Liver (tissue), 9 donors: ENCODE data around the gene SH2D7. TPM values are rescaled to one million over a fixed set of nuclear protein-coding genes. Genes with fewer than 3 reads are reported as not detected.
A peak's percentile ranks its signal among the peaks of the same experiment; 100 is the strongest.

Experiments
- DNase-seq: peaks from one replicate; pipeline ENCODE4 v3.0.0-alpha.2; 2017; ENCODE audit warnings: low spot score
- H3K27ac ChIP-seq, 2 donors: one replicate each; pipeline ENCODE4 v1.7.0; 2013; ENCODE audit warnings: inconsistent platforms in 2 of 2, low read length in 2 of 2, control low read depth in 1 of 2, low read depth in 1 of 2, mild to moderate bottlenecking in 1 of 2
- H3K27me3 ChIP-seq, 4 donors: one replicate each; pipeline versions ENCODE4 v1.6.1 to v1.7.0; 2013; ENCODE audit warnings: low read length in 3 of 4, inconsistent platforms in 1 of 4, mild to moderate bottlenecking in 1 of 4, moderate library complexity in 1 of 4; ENCODE audit not compliant: control insufficient read depth in 4 of 4, insufficient read depth in 4 of 4
- H3K36me3 ChIP-seq, 4 donors: one replicate each; pipeline versions ENCODE4 v1.6.1 to v1.7.0; 2013; ENCODE audit warnings: low read length in 3 of 4, mild to moderate bottlenecking in 3 of 4, low read depth in 1 of 4, moderate library complexity in 1 of 4; ENCODE audit not compliant: control insufficient read depth in 4 of 4, insufficient read depth in 3 of 4
- H3K4me1 ChIP-seq, 4 donors: one replicate each; pipeline versions ENCODE4 v1.6.1 to v1.7.0; 2013; ENCODE audit warnings: low read length in 3 of 4, mild to moderate bottlenecking in 3 of 4, moderate library complexity in 1 of 4; ENCODE audit not compliant: control insufficient read depth in 4 of 4, insufficient read depth in 4 of 4
- H3K4me3 ChIP-seq, 3 donors: one replicate each; pipeline versions ENCODE4 v1.6.1 to v1.7.0; 2013; ENCODE audit warnings: low read length in 3 of 3, control low read depth in 1 of 3, low read depth in 1 of 3, mild to moderate bottlenecking in 1 of 3
- H3K9ac ChIP-seq, 2 donors: one replicate each; pipeline ENCODE4 v1.7.0; 2013; ENCODE audit warnings: low read length in 2 of 2, mild to moderate bottlenecking in 2 of 2, moderate library complexity in 2 of 2, control low read depth in 1 of 2, low read depth in 1 of 2
- H3K9me3 ChIP-seq, 4 donors: one replicate each; pipeline versions ENCODE4 v1.6.1 to v1.7.0; 2013; ENCODE audit warnings: low read length in 3 of 4; ENCODE audit not compliant: control insufficient read depth in 4 of 4
- ATF3 ChIP-seq: IDR thresholded peaks from 2 replicates; pipeline ENCODE4 v1.6.1; 2016; ENCODE audit warnings: antibody characterized with exemption
- EGR1 ChIP-seq, 2 donors: IDR thresholded peaks; 2 replicates each; pipeline ENCODE4 v1.6.1; 2016 to 2018; ENCODE audit warnings: antibody characterized with exemption in 2 of 2, low read depth in 2 of 2
- FOXA1 ChIP-seq: IDR thresholded peaks from 2 replicates; pipeline ENCODE4 v1.6.1; 2016; ENCODE audit warnings: antibody characterized with exemption
- FOXA2 ChIP-seq: IDR thresholded peaks from 2 replicates; pipeline ENCODE4 v1.6.1; 2016; ENCODE audit warnings: antibody characterized with exemption
- GABPA ChIP-seq, 2 donors: IDR thresholded peaks in 1 of 2; conservative IDR thresholded peaks in 1 of 2; 2 replicates each; pipeline ENCODE4 v1.6.1; 2016; ENCODE audit warnings: antibody characterized with exemption in 2 of 2, mild to moderate bottlenecking in 1 of 2, moderate library complexity in 1 of 2
- HNF4G ChIP-seq: IDR thresholded peaks from 2 replicates; pipeline ENCODE4 v1.6.1; 2016; ENCODE audit warnings: antibody characterized with exemption
- JUND ChIP-seq, 2 donors: IDR thresholded peaks; 2 replicates each; pipeline ENCODE4 v1.6.1; 2016; ENCODE audit warnings: antibody characterized with exemption in 2 of 2
- NR2F2 ChIP-seq: IDR thresholded peaks from 2 replicates; pipeline ENCODE4 v1.6.1; 2016; ENCODE audit warnings: antibody characterized with exemption
- RAD21 ChIP-seq, 2 donors: IDR thresholded peaks; 2 replicates each; pipeline ENCODE4 v1.6.1; 2016; ENCODE audit warnings: antibody characterized with exemption in 2 of 2, mild to moderate bottlenecking in 2 of 2
- REST ChIP-seq: IDR thresholded peaks from 2 replicates; pipeline ENCODE4 v1.6.1; 2016; ENCODE audit warnings: antibody characterized with exemption, mild to moderate bottlenecking
- RXRA ChIP-seq, 2 donors: IDR thresholded peaks; 2 replicates each; pipeline ENCODE4 v1.6.1; 2017 to 2018; ENCODE audit warnings: antibody characterized with exemption in 2 of 2, mild to moderate bottlenecking in 1 of 2
- SP1 ChIP-seq: IDR thresholded peaks from 2 replicates; pipeline ENCODE4 v1.6.1; 2018; ENCODE audit warnings: antibody characterized with exemption, mild to moderate bottlenecking
- TAF1 ChIP-seq: conservative IDR thresholded peaks from 2 replicates; pipeline ENCODE4 v1.6.1; 2016; ENCODE audit warnings: antibody characterized with exemption, mild to moderate bottlenecking
- YY1 ChIP-seq: IDR thresholded peaks from 2 replicates; pipeline ENCODE4 v1.6.1; 2016; ENCODE audit warnings: antibody characterized with exemption, mild to moderate bottlenecking
- ZBTB33 ChIP-seq: IDR thresholded peaks from 2 replicates; pipeline ENCODE4 v1.6.1; 2016; ENCODE audit warnings: antibody characterized with exemption
- WGBS: extraction: QIAGEN DNeasy Blood & Tissue Kit; methylation state at CpG from one replicate; pipeline ENCODE4 v1.1.7; 2013; 5-methylcytosine and 5-hydroxymethylcytosine counted together
- polyA plus RNA-seq, 2 donors: library from polyadenylated mRNA; stranded (reverse) in 1 of 2; unstranded in 1 of 2; fragments of 200-250 nt in 1 of 2; fragments of >200 nt in 1 of 2; fragmentation: Nextera tagmentation in 1 of 2; extraction: Ambion mirVana in 1 of 2; gene quantifications; one replicate each; pipeline versions ENCODE4 v1.2.1 to v1.2.3, GENCODE V29; 2013 to 2015
- total RNA-seq, 2 donors: library from RNA; depleted of rRNA; stranded (reverse); fragments of >200 nt; gene quantifications; one replicate each; pipeline ENCODE4 v1.2.3, GENCODE V29; 2014
- TF ChIP-seq, protein P1 (sequence below): fragments of 150-350 bp; IDR thresholded peaks from 2 replicates; pipeline ENCODE4 v1.5.1; 2017; ENCODE audit warnings: improper control_type of control experiment, low read depth, low read length; ENCODE audit not compliant: missing input control
- TF ChIP-seq, protein P2 (sequence below): IDR thresholded peaks from 2 replicates; pipeline ENCODE4 v1.6.1; 2016; ENCODE audit warnings: antibody characterized with exemption
- donor health status: healthy.
- donor health status: healthy.
- donor health status: healthy.
- donor health status: healthy.
- donor health status: healthy.

Gene SH2D7
- total and polyA plus RNA-seq, 4 donors: not detected

DNA sequence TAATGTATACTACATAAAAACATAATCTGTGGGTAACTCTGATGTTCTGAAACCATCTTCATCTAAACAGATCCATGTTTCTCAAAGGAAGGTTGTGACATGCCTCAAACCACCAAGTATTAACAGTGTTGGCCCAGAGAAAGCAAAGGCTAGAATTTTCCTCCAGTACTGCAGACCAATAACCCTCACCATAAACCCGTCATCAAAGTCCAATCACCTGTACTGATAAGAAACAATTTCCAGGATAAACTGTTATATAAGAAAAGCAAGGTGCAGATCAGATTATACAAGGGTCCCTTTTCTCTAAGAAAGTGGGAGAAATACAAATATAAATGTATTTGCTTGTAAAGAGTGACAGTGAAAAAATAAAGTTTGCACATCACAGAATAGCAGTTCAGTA, 47.2 kb upstream of the SH2D7 start (continued):
- no peak for TF ChIP-seq ZBTB33
- TF ChIP-seq EGR1 (IDR thresholded peaks at IDR 0.05; ENCODE audit: low read depth in 2 of 2): no peak
- TF ChIP-seq HNF4G: no peak

- H3K9ac ChIP-seq: no peak overlapping the region
- TF ChIP-seq FOXA1: no peak
- no peak for TF ChIP-seq SP1
- no peak for TF ChIP-seq TAF1
- TF ChIP-seq NR2F2: peak; percentile 12
- 72% methylated on average over 5 of the region's 5 CpGs for WGBS
- H3K4me1 ChIP-seq: peaks cover 7 to 30% (median 8%) of the 10 kb centered on the region in 4 donors
- H3K27ac ChIP-seq: peak overlapping the region; percentile 15 to 19
- H3K9me3 ChIP-seq: no peaks in the 10 kb centered on the region
- H3K4me3 ChIP-seq: no peak overlapping the region
- no peaks in the 10 kb centered on the region for H3K27me3 ChIP-seq
- peaks cover 1 to 40% (median 16%) of the 10 kb centered on the region in 4 donors for H3K36me3 ChIP-seq
- DNase-seq: no peak
These were observed 45.5 kb upstream of the SH2D7 start for GRCh38 chr15:78046796-78047341.

DNA sequence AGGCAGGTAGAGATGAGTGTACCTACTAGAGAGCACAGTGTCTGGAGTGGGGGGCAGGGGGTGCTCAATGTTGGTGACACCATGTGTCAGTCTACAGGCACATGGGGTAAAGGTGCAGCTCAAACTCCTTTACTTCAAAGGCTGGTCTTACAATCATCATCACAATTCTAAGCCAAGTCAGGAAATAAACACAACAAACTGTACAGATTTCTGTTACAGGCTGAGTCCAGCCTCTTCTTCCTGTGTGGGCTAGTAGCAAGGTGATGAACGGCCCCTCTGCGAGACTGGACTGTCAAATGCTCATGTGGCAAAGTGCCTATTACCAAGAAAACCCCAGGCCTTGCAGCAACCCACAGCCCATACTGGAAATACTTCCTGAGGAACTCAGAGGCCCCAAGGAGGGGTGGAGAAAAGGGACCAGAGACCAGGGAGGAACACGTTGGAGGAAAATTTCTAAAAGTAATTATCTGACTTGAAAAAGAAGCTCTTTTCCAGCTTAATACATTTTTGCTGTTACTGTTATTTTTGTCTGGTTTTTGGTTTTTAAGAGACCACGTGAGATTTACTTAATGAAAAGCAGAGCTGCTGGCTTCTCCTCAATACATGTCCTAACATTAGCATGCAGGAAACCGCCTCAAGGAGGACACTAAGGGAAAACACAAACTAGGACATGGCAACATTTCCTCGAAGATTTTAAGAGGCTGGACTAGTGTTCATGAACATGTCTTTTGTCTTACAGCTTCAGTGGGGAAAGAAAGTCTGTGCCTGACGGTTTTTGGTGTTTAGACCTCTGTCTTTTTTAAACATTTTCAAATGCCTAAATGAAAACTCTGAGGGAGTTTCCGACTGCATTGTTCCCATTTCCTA, 44.4 kb upstream of the SH2D7 start:
- H3K9ac ChIP-seq: no peak overlapping the region
- TF ChIP-seq GABPA (IDR thresholded peaks at IDR 0.05 in 1 of 2, conservative IDR thresholded peaks at IDR 0.05 in 1 of 2) (no peak), JUND (IDR thresholded peaks at IDR 0.05) (no peak), RXRA (IDR thresholded peaks at IDR 0.05) (no peak), SP1 (no peak), EGR1 (IDR thresholded peaks at IDR 0.05; ENCODE audit: low read depth in 2 of 2) (no peak), ATF3 (no peak), FOXA2 (no peak), TAF1 (no peak), FOXA1 (no peak), HNF4G (no peak), REST (no peak), YY1 (no peak), ZBTB33 (no peak), RAD21 (IDR thresholded peaks at IDR 0.05) (no peak)
- TF ChIP-seq, protein P1, sequence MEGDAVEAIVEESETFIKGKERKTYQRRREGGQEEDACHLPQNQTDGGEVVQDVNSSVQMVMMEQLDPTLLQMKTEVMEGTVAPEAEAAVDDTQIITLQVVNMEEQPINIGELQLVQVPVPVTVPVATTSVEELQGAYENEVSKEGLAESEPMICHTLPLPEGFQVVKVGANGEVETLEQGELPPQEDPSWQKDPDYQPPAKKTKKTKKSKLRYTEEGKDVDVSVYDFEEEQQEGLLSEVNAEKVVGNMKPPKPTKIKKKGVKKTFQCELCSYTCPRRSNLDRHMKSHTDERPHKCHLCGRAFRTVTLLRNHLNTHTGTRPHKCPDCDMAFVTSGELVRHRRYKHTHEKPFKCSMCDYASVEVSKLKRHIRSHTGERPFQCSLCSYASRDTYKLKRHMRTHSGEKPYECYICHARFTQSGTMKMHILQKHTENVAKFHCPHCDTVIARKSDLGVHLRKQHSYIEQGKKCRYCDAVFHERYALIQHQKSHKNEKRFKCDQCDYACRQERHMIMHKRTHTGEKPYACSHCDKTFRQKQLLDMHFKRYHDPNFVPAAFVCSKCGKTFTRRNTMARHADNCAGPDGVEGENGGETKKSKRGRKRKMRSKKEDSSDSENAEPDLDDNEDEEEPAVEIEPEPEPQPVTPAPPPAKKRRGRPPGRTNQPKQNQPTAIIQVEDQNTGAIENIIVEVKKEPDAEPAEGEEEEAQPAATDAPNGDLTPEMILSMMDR: no peak
- TF ChIP-seq, protein P2, sequence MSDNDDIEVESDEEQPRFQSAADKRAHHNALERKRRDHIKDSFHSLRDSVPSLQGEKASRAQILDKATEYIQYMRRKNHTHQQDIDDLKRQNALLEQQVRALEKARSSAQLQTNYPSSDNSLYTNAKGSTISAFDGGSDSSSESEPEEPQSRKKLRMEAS: no peak

More for the DNA sequence above, 44.4 kb upstream of the SH2D7 start:
- no peak overlapping the region for H3K4me3 ChIP-seq
- H3K9me3 ChIP-seq: no peaks in the 10 kb centered on the region
- H3K27me3 ChIP-seq: no peaks in the 10 kb centered on the region
- H3K4me1 ChIP-seq: peaks cover 11 to 38% (median 14%) of the 10 kb centered on the region in 4 donors
- H3K27ac ChIP-seq: peak overlapping the region in 1 of 2 donors; percentile 5
- peaks cover 1 to 43% (median 11%) of the 10 kb centered on the region in 4 donors for H3K36me3 ChIP-seq
- no peak for DNase-seq
- WGBS: 63% methylated on average over 8 of the region's 8 CpGs
